Right lobe of liver (tissue), 6 donors: ENCODE measurements around the gene FTHL17. TPM values are rescaled to one million over a fixed set of nuclear protein-coding genes. Genes with fewer than 3 reads are reported as not detected.

Source experiments
- ATAC-seq, 4 donors: fragments of 200-7000 bp; cut with Tn5 transposase; one replicate each; pipeline ENCODE4 v1.9.1; 2020; ENCODE audit warnings: mild to moderate bottlenecking in 4 of 4, moderate library complexity in 4 of 4
- DNase-seq, 3 donors: peaks; one replicate each; pipeline ENCODE4 v3.0.0-alpha.2; 2020
- H3K27ac ChIP-seq, 3 donors: fragments of 200-600 bp; one replicate each; pipeline ENCODE4 v1.8.0; 2022
- H3K27me3 ChIP-seq, 2 donors: fragments of 200-600 bp; one replicate each; pipeline ENCODE4 v1.8.0; 2022
- H3K36me3 ChIP-seq, 4 donors: fragments of 200-600 bp; sonication (generic) in 1 of 4; one replicate each; pipeline versions ENCODE4 v1.5.1 to v1.8.0; 2017 to 2022; ENCODE audit warnings: control low read depth in 1 of 4
- H3K4me1 ChIP-seq, 4 donors: fragments of 200-600 bp; sonication (generic) in 1 of 4; one replicate each; pipeline versions ENCODE4 v1.5.1 to v1.8.0; 2017 to 2022; ENCODE audit warnings: control low read depth in 1 of 4
- H3K4me3 ChIP-seq, 3 donors: fragments of 200-600 bp; one replicate each; pipeline ENCODE4 v1.8.0; 2022
- H3K9me3 ChIP-seq, 4 donors: fragments of 200-600 bp; sonication (generic) in 1 of 4; one replicate each; pipeline versions ENCODE4 v1.5.1 to v1.8.0; 2017 to 2022; ENCODE audit warnings: control low read depth in 1 of 4
- POLR2A ChIP-seq: fragments of 450-650 bp; IDR thresholded peaks from one replicate; pipeline ENCODE4 v1.6.1; 2017; ENCODE audit warnings: antibody characterized with exemption, mild to moderate bottlenecking
- WGBS: methylation state at CpG from one replicate; pipeline ENCODE4 v1.1.6; 2018; ENCODE audit warnings: low coverage, low lambda C conversion rate; ENCODE audit not compliant: insufficient coverage; ENCODE audit errors: missing lambda C conversion rate; 5-methylcytosine and 5-hydroxymethylcytosine counted together
- intact Hi-C, 2 donors: fragments of 100-400 bp; cut with DNase I; formaldehyde crosslinking; loops; one replicate each; pipeline versions ENCODE4 v1.11.2 to v1.14.1; 2022
- total RNA-seq, 6 experiments: library from RNA; depleted of rRNA in 2 of 6; stranded (reverse); fragments of >200 nt in 2 of 6; fragmentation: NEBNext Ultra II Directional in 3 of 6; extraction: Animal tissue kit (Norgen Biotek cat#: 25700) in 3 of 6; gene quantifications; one replicate each; pipeline versions ENCODE4 v1.1.0 to v1.2.4, GENCODE V29; 2016 to 2023
- TF ChIP-seq, protein P1 (sequence below), 4 donors: fragments of 200-600 bp in 3 of 4; fragments of 450-650 bp in 1 of 4; IDR thresholded peaks; one replicate each; pipeline versions ENCODE4 v1.5.1 to v1.8.0; 2016 to 2022; ENCODE audit warnings: antibody characterized with exemption in 4 of 4, mild to moderate bottlenecking in 2 of 4
- donor health status: DM: no; HTN: yes; CAD: no.
- donor health status: DM: no; HTN: no; CAD: no.
- donor health status: DM: no; HTN: no; CAD: no.
- donor health status: DM: no; HTN: yes; CAD: no.
- donor health status: DM: no; HTN: yes; CAD: no.

Gene FTHL17
- total RNA-seq, 6 experiments from 2014 or later: not detected

DNA sequence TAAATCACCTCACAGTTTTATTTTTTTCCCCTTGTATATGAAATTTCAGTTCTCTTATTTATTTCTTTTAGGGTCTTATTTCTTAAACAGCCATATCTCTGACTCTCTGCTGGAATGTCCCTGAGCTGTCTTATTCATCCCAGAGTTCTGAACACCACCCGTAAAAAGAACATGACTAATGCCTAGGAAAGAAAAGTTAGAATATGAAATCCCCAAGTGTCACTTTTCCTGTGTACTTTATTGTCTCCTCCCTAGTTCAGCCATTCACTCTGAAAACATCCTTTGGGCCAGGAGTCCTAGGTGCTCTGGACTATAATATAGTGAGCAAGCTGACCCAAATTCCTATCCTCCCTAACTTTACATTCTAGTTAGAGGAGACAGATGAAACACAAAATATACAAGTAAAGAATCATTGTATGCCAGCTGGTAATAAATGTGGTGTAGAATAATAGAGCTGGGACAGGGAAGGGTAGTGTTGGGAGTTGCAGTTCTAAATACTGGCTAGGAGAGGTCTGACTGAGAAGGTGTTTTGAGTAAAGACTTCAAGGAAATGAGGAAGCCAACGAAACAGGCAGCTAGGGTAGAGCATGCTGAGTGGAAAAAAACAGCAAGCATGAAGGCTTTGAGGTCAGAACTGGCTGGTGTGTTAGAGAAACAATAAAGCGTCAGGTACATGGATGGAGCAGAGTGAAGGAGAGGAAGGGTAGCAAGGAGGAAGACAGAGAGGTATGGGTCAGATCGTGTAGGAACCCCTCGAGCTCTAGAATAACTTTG, 40.6 kb upstream of the FTHL17 start:
- WGBS: 57% methylated on average over 5 of the region's 5 CpGs
- Histone ChIP-seq H3K4me3 (no peak overlapping the region), H3K36me3 (no peaks in the 10 kb centered on the region), H3K27me3 (no peaks in the 10 kb centered on the region), H3K4me1 (no peaks in the 10 kb centered on the region), H3K27ac (no peak overlapping the region), H3K9me3 (no peaks in the 10 kb centered on the region)
- intact Hi-C loops: no loop called here
- ATAC-seq (no peak), DNase-seq (no peak)
- no peak for TF ChIP-seq POLR2A
- TF ChIP-seq, protein P1, sequence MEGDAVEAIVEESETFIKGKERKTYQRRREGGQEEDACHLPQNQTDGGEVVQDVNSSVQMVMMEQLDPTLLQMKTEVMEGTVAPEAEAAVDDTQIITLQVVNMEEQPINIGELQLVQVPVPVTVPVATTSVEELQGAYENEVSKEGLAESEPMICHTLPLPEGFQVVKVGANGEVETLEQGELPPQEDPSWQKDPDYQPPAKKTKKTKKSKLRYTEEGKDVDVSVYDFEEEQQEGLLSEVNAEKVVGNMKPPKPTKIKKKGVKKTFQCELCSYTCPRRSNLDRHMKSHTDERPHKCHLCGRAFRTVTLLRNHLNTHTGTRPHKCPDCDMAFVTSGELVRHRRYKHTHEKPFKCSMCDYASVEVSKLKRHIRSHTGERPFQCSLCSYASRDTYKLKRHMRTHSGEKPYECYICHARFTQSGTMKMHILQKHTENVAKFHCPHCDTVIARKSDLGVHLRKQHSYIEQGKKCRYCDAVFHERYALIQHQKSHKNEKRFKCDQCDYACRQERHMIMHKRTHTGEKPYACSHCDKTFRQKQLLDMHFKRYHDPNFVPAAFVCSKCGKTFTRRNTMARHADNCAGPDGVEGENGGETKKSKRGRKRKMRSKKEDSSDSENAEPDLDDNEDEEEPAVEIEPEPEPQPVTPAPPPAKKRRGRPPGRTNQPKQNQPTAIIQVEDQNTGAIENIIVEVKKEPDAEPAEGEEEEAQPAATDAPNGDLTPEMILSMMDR (IDR thresholded peaks at IDR 0.05): no peak

DNA sequence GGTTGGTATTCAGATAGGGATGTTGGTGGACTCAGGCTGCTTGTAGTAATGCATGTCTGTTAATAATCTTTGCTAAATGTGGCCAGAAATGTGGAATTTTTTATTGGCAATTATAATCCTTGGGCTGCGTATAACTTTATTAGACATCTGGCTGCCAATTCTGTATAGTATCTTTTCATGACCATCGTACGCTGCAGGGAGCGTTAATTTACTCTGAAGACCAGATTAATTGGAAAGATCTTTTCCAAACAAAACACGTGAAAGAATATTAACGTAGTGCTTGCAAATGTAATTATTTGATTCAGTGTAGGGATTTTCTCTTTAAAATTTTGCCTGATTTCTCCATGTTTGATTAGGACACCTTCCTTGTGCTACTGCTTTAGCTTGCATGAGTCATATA, 38.8 kb upstream of the FTHL17 start:
- Histone ChIP-seq H3K4me3 (no peak overlapping the region), H3K9me3 (no peaks in the 10 kb centered on the region), H3K36me3 (no peaks in the 10 kb centered on the region), H3K27ac (no peak overlapping the region), H3K4me1 (no peaks in the 10 kb centered on the region), H3K27me3 (no peaks in the 10 kb centered on the region)
- WGBS: 84% methylated on average over 6 of the region's 6 CpGs
- no peak for DNase-seq
- ATAC-seq: no peak
- intact Hi-C loops: no loop called here
- TF ChIP-seq, protein P1 (IDR thresholded peaks at IDR 0.05): no peak
- no peak for TF ChIP-seq POLR2A

GRCh38 chrX:31099536-31100090, 27.8 kb upstream of the FTHL17 start:
- intact Hi-C loops: no loop called here
- H3K36me3 ChIP-seq: no peaks in the 10 kb centered on the region
- no peak overlapping the region for H3K4me3 ChIP-seq
- ATAC-seq (no peak), DNase-seq (no peak)
- no peaks in the 10 kb centered on the region for H3K4me1 ChIP-seq
- no peaks in the 10 kb centered on the region for H3K27me3 ChIP-seq
- no peak overlapping the region for H3K27ac ChIP-seq
- H3K9me3 ChIP-seq: no peaks in the 10 kb centered on the region
- TF ChIP-seq, protein P1 (IDR thresholded peaks at IDR 0.05): no peak
- TF ChIP-seq POLR2A: no peak
- WGBS: 41% methylated on average over 2 of the region's 2 CpGs

DNA sequence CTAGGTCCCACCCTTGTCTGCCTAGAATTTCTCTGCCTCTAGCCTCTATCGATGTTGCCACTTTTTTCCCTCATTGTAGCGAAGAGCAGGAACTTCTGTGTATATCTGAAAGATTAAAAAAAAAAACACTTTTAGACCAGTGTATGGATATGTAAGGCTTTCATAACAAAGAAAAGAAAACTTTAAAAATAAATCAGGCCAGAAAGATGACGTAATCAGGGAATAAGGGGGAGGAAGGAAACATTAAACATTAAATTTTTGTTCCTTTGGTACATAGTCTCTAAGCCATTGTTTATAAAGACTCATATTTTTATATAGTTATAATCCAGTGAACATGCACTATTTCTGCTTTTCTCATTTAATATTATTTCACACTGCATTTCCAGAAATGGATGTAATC, 26.2 kb upstream of the FTHL17 start:
- DNase-seq: no peak
- H3K36me3 ChIP-seq: no peaks in the 10 kb centered on the region
- WGBS: 51% methylated on average over 3 of the region's 3 CpGs
- no peaks in the 10 kb centered on the region for H3K27me3 ChIP-seq
- ATAC-seq: no peak
- TF ChIP-seq, protein P1 (IDR thresholded peaks at IDR 0.05): no peak
- no peak for TF ChIP-seq POLR2A
- H3K9me3 ChIP-seq: no peaks in the 10 kb centered on the region
- intact Hi-C loops: no loop called here
- no peak overlapping the region for H3K27ac ChIP-seq
- H3K4me1 ChIP-seq: no peaks in the 10 kb centered on the region
- H3K4me3 ChIP-seq: no peak overlapping the region
